Measurements from ENCODE around the gene IL22RA1. TPM values are rescaled to one million over a fixed set of nuclear protein-coding genes. Genes with fewer than 3 reads are reported as not detected.

The IL22RA1 gene
- total and polyA plus RNA-seq, 9 of the 15 experiments (the other 6 are each of a cell fraction or from before 2014, with no cell fraction given), result not detected

DNA sequence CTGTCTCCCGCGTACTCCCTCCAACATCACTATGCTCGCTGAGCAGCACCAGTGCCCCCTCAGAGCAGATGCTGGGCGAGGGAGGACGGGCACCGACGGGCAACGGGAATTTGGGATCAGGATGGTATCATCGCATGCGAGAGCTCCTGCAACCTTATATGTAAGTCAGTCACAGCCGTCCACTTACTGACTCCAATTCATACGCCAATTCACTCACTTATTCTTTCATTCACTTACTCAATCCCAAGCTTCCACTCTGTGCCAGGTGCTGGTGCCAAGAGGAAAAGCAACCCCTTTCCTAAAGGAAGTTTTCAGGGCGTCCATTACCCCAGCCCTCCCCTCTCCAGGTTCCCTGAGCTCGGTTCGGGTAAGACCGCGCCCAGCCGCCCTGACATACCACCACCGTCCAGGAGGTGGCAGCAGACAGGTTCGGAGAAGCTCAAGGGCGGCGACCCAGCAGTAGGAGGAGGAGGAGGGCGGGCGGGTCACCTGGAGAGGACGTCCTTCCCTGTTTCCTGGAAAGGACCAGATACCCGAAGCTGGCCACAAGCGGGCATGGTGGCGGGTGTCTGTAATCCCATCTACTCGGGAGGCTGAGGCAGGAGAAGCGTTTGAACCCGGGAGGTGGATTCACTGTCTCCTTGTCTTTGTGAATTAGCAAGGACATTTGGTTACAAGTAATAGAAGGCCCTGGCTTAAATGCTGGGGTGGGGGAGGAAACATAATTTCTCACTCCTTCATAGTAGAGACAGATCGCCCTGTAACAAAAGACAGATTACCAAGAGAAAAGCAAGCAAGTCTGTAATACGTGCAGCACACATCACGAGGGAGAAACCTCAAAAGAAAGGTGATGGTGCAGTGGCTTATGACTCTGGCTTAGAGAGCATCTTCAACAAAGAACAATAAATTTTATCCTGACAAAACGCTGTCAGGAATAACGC, 7.6 kb upstream of the IL22RA1 start (continued):
- no peak for TF ChIP-seq RBBP5 (IDR thresholded peaks at IDR 0.05; ENCODE audit: borderline replicate concordance, insufficient read depth, low read length, poor library complexity, severe bottlenecking)
- TF ChIP-seq, protein P1, sequence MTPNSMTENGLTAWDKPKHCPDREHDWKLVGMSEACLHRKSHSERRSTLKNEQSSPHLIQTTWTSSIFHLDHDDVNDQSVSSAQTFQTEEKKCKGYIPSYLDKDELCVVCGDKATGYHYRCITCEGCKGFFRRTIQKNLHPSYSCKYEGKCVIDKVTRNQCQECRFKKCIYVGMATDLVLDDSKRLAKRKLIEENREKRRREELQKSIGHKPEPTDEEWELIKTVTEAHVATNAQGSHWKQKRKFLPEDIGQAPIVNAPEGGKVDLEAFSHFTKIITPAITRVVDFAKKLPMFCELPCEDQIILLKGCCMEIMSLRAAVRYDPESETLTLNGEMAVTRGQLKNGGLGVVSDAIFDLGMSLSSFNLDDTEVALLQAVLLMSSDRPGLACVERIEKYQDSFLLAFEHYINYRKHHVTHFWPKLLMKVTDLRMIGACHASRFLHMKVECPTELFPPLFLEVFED (CRISPR knock-in tag; conservative IDR thresholded peaks at IDR 0.05), result no peak
- TF ChIP-seq ESRRA (IDR thresholded peaks at IDR 0.05; ENCODE audit: borderline replicate concordance, low read depth), result peak; percentile 75
- 0 out of 2 replicates have a peak, but pooled peaks have one; percentile 22 for TF ChIP-seq ZNF263 (CRISPR knock-in tag; IDR thresholded peaks at IDR 0.05; ENCODE audit: borderline replicate concordance)
- no peak for TF ChIP-seq TSC22D4 (tag; IDR thresholded peaks at IDR 0.05)
- TF ChIP-seq ZNF224 (CRISPR knock-in tag; IDR thresholded peaks at IDR 0.05), result no peak
- TF ChIP-seq GTF2A2 (tag; IDR thresholded peaks at IDR 0.05), result no peak
- TF ChIP-seq CTBP1 (IDR thresholded peaks at IDR 0.05; ENCODE audit: borderline replicate concordance), result peak; percentile 68; the same call in 1 of the 2 replicates
- TF ChIP-seq CREM (IDR thresholded peaks at IDR 0.05; ENCODE audit: low read depth), result peak; percentile 38; the same call in 1 of the 2 replicates
- TF ChIP-seq RB1 (IDR thresholded peaks at IDR 0.05; ENCODE audit: low read depth), result peak; percentile 89
- TF ChIP-seq, protein P2, sequence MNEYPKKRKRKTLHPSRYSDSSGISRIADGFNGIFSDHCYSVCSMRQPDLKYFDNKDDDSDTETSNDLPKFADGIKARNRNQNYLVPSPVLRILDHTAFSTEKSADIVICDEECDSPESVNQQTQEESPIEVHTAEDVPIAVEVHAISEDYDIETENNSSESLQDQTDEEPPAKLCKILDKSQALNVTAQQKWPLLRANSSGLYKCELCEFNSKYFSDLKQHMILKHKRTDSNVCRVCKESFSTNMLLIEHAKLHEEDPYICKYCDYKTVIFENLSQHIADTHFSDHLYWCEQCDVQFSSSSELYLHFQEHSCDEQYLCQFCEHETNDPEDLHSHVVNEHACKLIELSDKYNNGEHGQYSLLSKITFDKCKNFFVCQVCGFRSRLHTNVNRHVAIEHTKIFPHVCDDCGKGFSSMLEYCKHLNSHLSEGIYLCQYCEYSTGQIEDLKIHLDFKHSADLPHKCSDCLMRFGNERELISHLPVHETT (CRISPR knock-in tag; conservative IDR thresholded peaks at IDR 0.05 in 1 of 2, IDR thresholded peaks at IDR 0.05 in 1 of 2), result no peak
- TF ChIP-seq KLF1 (tag; IDR thresholded peaks at IDR 0.05), result peak; percentile 44; the same call in 1 of the 2 replicates
- peak in 1 of 2 experiments; percentile 73; a peak in 1 of 4 replicates for TF ChIP-seq TEAD1 (CRISPR knock-in tag; IDR thresholded peaks at IDR 0.05)
- 0 out of 2 replicates have a peak, but pooled peaks have one; percentile 24 for TF ChIP-seq BMI1 (IDR thresholded peaks at IDR 0.05; ENCODE audit: low read length)
- TF ChIP-seq DPF2 (IDR thresholded peaks at IDR 0.05), result 0 out of 2 replicates have a peak, but pooled peaks have one; percentile 26
- TF ChIP-seq, protein P3, sequence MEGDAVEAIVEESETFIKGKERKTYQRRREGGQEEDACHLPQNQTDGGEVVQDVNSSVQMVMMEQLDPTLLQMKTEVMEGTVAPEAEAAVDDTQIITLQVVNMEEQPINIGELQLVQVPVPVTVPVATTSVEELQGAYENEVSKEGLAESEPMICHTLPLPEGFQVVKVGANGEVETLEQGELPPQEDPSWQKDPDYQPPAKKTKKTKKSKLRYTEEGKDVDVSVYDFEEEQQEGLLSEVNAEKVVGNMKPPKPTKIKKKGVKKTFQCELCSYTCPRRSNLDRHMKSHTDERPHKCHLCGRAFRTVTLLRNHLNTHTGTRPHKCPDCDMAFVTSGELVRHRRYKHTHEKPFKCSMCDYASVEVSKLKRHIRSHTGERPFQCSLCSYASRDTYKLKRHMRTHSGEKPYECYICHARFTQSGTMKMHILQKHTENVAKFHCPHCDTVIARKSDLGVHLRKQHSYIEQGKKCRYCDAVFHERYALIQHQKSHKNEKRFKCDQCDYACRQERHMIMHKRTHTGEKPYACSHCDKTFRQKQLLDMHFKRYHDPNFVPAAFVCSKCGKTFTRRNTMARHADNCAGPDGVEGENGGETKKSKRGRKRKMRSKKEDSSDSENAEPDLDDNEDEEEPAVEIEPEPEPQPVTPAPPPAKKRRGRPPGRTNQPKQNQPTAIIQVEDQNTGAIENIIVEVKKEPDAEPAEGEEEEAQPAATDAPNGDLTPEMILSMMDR (IDR thresholded peaks at IDR 0.05 in 2 of 3, conservative IDR thresholded peaks at IDR 0.05 in 1 of 3; ENCODE audit: insufficient read depth in 2 of 3, low read depth in 1 of 3, low read length in 3 of 3), result peak; percentile 83 to 95 (median 91)
- peak; percentile 35; the same call in 1 of the 2 replicates for TF ChIP-seq GABPB1 (CRISPR knock-in tag; IDR thresholded peaks at IDR 0.05)
- peak; percentile 29; the same call in 1 of the 2 replicates for TF ChIP-seq ZEB2 (IDR thresholded peaks at IDR 0.05)
- TF ChIP-seq EGR1 (conservative IDR thresholded peaks at IDR 0.05), result peak; percentile 43; the same call in 1 of the 2 replicates
- TF ChIP-seq TFAM (CRISPR knock-in tag; conservative IDR thresholded peaks at IDR 0.05), result no peak
- no peak for TF ChIP-seq FOXM1 (IDR thresholded peaks at IDR 0.05; ENCODE audit: low read depth)
- 0 out of 2 replicates have a peak, but pooled peaks have one; percentile 52 for TF ChIP-seq FOXM1 (CRISPR knock-in tag; IDR thresholded peaks at IDR 0.05; ENCODE audit: low read depth)
- TF ChIP-seq NR3C1 (CRISPR knock-in tag; IDR thresholded peaks at IDR 0.05), result no peak

Data from K562 (cell line).